HG02973 (cell line): ENCODE results near the gene WDR73.
"Not testable (repeated sequence)": the region's sequence is repeated elsewhere in the genome, so short reads cannot be mapped to it uniquely, and the experiment has no call there.

Source experiments
- ATAC-seq: cut with Tn5 transposase; IDR thresholded peaks from one replicate; pipeline ENCODE4 v1.9.1; 2021; ENCODE audit warnings: moderate library complexity; ENCODE audit not compliant: unreplicated experiment

Gene WDR73

DNA sequence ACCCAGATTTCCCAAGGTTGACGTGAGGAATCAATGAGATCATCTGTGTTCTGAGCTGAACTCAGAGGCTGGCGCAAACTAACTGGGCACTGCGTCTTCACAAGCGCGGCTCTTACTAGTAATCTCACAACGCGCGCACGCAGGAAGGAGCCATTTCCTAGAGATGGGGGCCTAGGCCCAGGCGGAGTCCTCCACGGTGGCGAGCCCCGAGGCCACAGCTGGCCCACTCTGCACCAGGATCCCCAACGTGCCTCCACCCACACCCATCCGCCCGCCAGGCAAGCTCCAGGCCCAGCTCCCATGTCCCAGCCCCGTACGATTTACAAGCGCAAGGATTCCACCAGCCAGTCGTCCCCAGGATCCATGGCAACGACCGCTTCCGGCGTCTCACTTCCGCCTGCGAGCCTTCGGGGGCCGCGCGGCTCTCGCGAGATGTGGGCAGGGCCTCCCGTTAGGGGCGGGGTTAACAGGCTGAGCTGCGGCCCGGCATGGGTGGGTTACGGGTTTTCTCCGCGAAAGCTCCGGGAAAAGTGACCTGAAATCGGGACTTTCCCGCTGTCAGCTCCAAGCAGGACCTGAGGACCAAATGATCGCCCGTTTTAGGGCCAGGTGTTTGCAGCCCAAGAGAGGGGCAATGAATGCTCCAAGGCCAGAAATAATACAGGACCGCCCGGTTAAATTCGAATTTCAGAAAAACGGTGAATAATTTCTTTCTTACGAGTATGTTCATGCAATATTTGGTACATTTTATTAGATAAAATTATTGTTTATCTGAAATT is at the start of gene WDR73:
Gene WDR73 (minus strand): TSS at position 374 of the 779 bp plus-strand sequence. CDS start 9 bp downstream, at position 365.
- ATAC-seq, result peak; percentile 85

- ATAC-seq, result no peak
Observed at GRCh38 chr15:84703808-84704207, 49.7 kb upstream of the WDR73 start.

DNA sequence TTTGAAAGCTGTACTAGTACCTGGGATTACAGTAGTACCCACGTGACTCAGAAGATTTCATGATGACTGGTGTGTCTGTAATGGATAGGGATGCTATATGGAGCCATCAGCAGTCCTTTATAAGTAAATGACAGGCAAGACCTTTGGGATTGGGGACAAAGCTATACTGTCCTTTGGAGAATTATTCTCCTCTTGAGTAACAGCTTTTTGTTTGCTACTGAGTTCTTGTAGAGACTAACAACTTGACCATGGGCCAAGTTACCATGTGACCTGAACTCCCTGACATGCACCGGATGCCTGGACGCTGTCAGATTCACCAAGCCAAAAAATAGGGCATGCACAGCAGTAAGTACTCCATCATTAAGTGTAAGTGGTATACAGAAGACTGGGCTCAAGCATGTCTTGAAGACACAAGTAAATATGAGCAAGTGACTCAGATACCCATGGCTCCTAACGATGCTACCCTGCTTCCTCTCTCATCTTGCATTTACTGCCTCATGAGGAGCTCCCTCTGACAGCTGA is 48.9 kb upstream of the WDR73 start:
- ATAC-seq, result no peak

- ATAC-seq, result no peak
Observed at GRCh38 chr15:84699538-84700191, 45.6 kb upstream of the WDR73 start.

GRCh38 chr15:84697236-84697990 is 43.3 kb upstream of the WDR73 start:
- no peak for ATAC-seq

DNA sequence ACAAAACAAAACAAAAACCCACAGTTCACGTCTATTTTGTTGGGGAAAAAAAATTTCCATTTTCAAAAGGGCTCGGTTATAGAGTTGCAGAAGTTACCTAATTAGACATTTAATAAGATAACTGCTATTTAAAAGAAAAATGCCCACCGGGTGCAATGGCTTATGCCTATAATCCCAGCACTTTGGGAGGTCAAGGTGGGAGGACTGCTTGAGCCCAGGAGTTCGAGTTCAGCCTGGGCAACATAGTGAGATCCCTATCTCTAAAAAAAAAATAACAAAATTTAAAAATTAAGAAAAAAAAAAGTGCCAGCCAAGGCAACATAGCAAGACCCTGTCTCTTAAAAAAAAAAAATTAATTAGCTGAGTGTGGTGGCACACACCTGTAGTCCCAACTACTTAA is 42.7 kb upstream of the WDR73 start:
- ATAC-seq, result no peak

DNA sequence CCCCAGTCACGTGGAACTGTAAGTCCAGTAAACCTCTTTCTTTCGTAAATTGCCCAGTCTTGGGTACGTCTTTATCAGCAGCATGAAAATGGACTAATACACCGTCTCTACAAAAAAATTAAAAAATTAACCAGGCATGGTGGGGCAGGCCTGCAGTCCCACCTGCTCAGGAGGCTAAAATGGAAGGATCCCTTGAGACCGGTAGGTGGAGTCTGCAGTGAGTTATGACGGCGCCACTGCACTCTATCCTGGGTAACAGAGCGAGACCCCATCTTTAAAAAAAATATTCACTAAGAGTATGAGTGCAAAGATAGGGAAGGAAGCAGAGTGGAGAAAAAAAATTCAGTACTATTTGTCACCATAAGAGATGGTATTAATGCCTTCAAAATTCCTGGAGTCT is 36.3 kb upstream of the WDR73 start:
- no peak for ATAC-seq

DNA sequence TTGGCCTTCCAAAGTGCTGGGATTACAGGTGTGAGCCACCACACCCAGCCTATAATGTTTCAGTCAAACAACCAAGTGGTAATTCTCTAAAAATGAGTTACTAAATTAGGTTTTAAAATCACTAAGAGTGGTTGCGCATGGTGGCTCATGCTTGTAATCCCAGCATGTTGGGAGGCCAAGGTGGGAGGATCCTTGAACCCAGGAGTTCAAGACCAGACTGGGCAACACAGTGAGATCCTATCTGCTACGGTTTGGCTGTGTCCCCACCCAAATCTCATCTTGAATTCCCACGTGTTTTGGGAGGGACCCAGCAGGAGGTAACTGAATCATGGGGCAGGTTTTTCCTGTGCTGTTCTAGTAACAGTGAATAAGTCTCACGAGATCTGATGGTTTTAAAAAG is 35.8 kb upstream of the WDR73 start:
- no peak for ATAC-seq

DNA sequence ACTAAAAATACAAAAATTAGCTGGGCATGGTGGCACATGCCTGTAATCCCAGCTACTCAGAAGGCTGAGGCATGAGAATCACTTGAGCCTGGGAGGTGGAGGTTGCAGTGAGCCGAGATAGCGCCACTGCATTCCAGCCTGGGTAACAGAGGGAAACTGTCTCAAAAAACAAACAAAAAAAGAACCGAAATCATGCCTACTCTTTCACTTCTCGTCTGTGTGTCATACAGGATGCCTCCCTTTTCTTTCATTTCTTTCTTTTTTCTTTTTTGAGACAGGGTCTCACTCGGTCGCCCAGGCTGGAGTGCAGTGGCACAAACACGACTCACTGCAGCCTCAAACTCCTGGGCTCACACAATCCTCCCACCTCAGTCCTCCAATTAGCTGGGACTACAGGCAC is 32.4 kb upstream of the WDR73 start:
- not testable (repeated sequence) for ATAC-seq

DNA sequence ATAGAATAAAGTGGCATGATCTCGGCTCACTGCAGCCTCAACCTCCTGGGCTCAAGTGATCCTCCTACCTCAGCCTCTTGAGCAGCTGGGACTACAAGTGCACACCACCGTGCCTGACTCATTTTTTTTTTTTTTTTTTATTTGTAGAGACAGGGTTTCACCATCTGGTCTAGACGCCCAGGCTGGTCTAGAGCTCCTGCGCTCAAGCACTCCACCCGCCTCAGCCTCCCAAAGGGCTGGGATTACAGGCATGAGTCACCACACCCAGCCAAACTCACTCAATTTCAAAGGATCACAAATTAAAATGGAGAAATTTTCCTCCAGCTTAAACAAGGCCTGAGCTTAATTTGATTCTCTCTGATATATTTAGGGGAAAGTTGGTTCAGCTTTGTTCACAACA is 31.2 kb upstream of the WDR73 start:
- no peak for ATAC-seq

DNA sequence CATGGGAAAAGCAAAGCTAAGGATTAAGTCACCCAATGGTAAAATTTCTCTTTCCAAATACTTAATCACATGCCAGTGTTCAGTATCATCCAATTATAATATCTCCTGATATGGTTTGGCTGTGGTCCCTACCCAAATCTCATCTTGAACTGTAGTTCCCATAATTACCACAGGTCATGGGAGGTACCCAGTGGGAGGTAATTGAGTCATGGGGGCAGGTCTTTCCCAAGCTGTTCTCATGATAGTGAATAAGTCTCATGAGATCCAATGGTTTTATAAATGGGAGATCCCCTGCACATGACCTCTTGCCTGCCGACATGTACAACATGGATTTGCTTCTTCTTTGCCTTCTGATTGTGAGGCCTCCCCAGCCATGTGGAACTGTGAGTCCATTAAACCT is 30.0 kb upstream of the WDR73 start:
- no peak for ATAC-seq

- ATAC-seq, result no peak
Observed at GRCh38 chr15:84681831-84682230, 27.7 kb upstream of the WDR73 start.

- no peak for ATAC-seq
Observed at GRCh38 chr15:84671211-84671610, 17.1 kb upstream of the WDR73 start.

- ATAC-seq, result no peak
Observed at GRCh38 chr15:84669726-84670125, 15.6 kb upstream of the WDR73 start.

DNA sequence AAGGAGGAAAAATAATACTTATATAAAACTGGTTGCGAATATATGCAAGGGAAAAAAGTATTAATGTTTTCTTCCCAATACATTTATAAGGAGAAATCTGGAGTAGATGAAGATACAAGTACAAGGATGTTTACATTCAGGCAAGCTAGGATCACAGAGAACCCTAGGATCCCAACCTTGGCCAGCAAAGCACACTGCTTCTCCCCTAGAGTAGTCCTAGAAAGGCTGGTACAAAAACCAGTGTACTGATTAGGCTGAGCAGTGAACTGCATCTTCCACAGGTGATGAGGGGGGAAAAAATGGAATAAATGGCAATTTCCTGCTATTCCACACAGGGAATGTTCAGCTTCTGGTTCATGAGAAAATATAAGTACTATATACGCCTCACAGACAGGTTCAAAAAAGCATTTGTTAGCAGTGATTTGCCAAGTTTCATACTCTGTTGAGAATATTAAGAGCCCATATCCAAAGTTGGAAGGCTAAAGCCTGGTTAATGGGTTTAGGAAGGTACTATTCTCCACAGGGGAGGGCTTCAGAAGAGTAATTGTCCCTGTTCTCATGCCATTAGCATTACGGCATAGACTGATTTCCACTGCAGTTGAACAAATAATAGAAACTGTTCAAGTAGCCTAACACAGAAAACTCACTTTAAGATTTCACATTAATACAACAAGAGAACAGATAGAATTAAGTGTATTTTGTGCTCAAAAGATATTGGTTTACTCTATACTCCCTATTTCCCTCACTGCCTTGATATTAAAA is 14.3 kb upstream of the WDR73 start:
- ATAC-seq, result no peak

- ATAC-seq, result no peak
Observed at GRCh38 chr15:84666373-84666772, 12.3 kb upstream of the WDR73 start.

DNA sequence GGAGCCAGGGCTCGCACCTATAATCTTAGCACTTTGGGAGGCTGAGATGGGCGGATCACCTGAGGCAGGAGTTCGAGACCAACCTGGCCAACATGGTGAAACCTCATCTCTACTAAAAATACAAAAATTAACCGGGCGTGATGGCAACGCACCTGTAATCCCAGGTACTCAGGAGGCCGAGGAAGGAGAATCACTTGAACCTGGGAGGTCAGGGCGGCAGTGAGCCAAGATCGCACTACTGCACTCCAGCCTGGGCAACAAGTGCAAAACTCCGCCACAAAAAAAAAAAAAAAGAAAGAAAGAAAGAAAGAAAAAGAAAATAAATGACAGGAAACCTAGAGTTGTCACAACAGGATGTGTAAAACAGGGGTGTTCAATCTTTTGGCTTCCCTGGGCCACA is 6.9 kb upstream of the WDR73 start:
- ATAC-seq, result no peak

DNA sequence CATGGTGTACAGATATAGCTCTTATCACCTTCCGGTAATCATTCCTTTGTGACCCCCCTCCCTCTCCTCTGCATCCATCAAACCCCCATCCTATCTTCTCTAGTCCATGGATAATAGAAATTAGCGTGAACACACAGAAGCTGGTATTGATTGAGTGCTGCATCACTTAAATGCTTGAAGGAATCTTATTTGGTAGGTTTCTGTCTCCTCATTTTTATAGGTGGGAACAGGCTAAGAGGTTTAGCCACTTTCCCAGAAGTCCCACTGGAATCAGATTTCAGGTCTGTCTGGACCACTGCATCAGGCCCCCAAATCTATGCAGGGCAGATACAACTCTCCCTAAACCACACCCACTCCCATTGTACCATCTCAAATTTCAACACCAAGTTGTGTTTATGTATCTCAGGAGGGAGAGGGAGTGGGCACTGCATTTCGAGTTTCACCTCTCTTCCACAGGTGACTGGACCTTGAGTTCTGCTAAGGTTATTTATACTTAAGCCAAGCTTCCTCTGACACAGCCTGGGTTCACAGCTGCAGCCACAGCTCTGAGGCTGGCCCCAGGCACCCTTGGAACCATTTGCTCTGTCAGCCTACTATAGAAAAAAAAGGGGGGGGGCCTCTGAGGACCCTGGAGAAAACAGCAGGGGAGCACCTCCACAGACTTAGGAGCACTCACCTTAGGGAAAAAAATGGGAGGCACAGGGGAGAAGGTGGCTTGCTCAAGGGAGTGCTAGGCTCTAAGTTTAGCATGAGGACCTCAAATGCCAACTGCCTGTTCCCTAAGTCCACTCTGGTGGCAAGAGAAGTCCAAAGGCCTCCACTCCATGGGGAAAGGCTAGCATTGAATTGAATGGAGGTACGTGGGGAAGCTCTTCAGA is 6.1 kb upstream of the WDR73 start:
- ATAC-seq, result no peak

- no peak for ATAC-seq
Observed at GRCh38 chr15:84658788-84659411, 4.8 kb upstream of the WDR73 start.
